ENCODE measurements around the gene RPRD1A.

RPRD1A gene

DNA sequence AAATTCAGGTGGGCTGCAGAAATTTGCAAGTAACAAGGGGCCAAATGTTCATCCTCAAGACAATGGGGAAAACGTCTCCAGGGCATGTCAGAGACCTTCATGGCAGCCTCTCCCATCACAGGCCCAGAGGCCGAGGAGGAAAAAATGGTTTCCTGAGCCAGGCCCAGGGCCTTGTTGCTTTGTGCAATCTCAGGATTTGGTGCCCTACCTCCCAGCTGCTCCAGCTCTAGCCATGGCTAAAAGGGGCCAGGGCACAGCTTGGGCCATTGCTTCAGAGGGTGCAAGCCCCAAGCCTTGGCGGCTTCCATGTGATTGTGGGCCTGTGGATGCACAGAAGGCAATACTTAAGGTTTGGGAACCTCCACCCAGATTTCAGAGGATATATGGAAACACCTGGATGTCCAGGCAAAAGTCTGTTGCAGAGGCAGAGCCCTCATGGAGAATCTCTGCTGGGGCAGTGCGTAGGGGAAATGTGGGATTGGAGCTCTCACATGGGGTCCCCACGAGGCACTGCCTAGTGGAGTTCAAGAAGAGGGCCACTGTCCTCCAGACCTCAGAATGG is 29.2 kb downstream of the RPRD1A start:
- no peak for DNase-seq (ENCODE audit: extremely low spot score)
- ChIA-PET POLR2A (no interaction called here), CTCF (interaction anchor here (0.7 kb wide), 1 partner anchor 20 kb away, joined by 3 read pairs; no protein-coding TSS in a partner anchor)
- TF ChIP-seq, protein P1, sequence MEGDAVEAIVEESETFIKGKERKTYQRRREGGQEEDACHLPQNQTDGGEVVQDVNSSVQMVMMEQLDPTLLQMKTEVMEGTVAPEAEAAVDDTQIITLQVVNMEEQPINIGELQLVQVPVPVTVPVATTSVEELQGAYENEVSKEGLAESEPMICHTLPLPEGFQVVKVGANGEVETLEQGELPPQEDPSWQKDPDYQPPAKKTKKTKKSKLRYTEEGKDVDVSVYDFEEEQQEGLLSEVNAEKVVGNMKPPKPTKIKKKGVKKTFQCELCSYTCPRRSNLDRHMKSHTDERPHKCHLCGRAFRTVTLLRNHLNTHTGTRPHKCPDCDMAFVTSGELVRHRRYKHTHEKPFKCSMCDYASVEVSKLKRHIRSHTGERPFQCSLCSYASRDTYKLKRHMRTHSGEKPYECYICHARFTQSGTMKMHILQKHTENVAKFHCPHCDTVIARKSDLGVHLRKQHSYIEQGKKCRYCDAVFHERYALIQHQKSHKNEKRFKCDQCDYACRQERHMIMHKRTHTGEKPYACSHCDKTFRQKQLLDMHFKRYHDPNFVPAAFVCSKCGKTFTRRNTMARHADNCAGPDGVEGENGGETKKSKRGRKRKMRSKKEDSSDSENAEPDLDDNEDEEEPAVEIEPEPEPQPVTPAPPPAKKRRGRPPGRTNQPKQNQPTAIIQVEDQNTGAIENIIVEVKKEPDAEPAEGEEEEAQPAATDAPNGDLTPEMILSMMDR (IDR thresholded peaks at IDR 0.05; ENCODE audit: control extremely low read depth, extremely low read depth, low read depth, missing control alignments): no peak

DNA sequence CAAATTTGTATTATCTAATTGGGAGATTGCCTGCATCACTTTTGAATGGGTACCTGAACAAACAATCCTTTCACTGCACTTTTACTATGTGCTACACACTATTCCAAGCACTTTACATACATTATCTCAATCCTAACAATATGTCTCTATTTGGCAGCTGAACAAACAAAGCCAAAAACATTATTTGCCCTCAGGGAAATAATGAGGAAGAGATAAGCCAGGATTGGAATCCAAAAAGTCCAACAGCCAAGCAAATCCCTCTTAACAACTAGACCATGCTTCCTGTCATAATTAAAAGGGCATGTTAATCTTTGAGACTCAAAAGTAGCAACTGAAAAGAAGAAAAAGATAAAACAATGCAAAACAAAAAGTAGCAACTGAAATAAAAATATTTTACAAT is 32.1 kb downstream of the RPRD1A start:
- CTCF ChIA-PET: no interaction called here
- TF ChIP-seq, protein P1 (IDR thresholded peaks at IDR 0.05; ENCODE audit: control extremely low read depth, extremely low read depth, low read depth, missing control alignments): no peak
- POLR2A ChIA-PET: no interaction called here
- DNase-seq (ENCODE audit: extremely low spot score): no peak

DNA sequence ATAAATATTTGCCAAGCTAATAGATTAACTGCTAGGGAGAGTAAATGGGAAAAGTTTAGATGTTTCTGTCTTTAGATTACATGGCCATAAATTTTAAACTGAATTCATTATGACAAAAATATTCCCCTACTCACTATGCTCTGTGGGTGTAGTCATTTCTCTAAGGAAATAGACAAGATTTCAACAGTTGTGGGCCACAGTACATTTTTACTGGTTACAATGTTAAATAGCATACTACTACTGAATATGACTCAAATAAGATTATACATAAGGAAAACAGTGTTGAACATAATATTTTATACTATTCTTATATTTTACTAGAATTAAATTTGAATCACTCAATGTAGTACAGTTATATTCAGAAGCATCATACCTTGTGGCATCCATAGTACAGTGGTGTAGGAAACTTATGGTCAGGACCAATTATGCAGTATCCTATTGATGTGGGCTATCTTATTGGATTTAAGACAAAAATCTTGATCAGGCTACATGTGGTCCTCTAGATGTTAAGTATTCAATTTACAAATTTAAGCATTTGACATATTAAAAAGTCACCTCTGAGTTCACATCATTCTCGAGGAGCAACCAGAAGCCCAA is 33.0 kb downstream of the RPRD1A start:
- POLR2A ChIA-PET: no interaction called here
- CTCF ChIA-PET: interaction anchor here (1.6 to 2.0 kb wide), 2 partner anchors 13 to 23 kb away, joined by 5 to 6 read pairs; no protein-coding TSS in a partner anchor
- no peak for DNase-seq (ENCODE audit: extremely low spot score)
- TF ChIP-seq, protein P1 (IDR thresholded peaks at IDR 0.05; ENCODE audit: control extremely low read depth, extremely low read depth, low read depth, missing control alignments): no peak

DNA sequence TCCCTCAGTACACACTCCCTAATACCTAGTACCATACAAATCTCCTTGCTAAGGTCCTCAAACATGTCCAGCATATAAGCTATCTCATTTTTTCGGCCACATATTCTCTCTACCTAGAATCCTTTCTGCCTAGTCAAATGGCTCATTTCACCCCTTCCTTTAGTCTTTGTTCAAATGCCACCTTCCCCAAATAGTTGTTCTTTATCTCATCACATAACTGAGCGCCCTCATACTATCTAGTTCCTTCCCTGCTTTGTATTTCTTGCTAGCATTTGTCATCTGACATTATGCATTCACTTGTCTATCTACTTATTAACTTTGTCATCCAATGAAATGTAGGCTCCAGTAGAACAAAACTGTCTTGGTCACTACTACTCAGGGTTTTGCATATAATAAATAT is 35.5 kb downstream of the RPRD1A start:
- TF ChIP-seq, protein P1 (IDR thresholded peaks at IDR 0.05; ENCODE audit: control extremely low read depth, extremely low read depth, low read depth, missing control alignments): no peak
- CTCF ChIA-PET: interaction anchor here (1.0 to 7.2 kb wide), 5 partner anchors 10 to 253 kb away, joined by 3 to 46 read pairs (median 5); no protein-coding TSS in a partner anchor
- DNase-seq (ENCODE audit: extremely low spot score): no peak
- POLR2A ChIA-PET: no interaction called here

DNA sequence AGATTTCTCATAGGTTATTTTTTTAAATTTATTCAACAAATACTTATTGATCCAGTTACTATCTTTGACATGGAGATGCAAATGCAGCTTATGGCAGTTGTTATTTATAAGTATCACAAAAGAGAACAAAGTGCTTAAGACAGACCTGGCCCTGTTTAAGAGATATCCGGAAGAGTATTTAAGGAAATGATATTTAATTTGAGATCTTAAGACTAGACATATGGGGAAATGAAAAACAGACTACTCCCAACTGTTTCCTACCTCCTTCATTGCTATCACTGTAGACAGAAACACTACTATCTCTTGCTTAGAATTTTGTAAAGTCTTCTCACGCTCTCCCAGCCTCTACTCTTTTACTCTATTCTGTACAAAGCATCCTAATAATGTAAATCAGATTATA is 36.0 kb downstream of the RPRD1A start:
- DNase-seq (ENCODE audit: extremely low spot score): no peak
- CTCF ChIA-PET: interaction anchor here (1.0 to 7.2 kb wide), 5 partner anchors 10 to 253 kb away, joined by 3 to 46 read pairs (median 5); no protein-coding TSS in a partner anchor
- POLR2A ChIA-PET: no interaction called here
- TF ChIP-seq, protein P1 (IDR thresholded peaks at IDR 0.05; ENCODE audit: control extremely low read depth, extremely low read depth, low read depth, missing control alignments): no peak

DNA sequence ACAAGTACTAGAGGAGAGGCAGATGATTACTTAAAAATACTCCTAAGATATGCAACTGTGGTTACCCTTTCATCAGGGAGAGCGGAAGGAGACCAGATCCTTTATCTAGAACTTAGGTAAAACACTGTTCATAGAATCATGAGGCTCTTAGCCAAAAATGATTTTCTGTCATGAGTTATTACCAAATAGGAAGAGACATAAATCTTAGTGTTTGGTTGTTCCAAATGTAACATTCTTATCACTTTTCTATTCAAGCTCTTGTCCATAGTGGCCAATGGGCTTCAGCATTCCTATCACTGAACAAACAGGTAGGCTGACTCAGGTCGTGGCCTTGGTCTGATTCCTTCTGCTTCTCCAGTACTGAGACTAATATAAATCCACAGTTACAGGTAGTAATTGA is 38.5 kb downstream of the RPRD1A start:
- no peak for DNase-seq (ENCODE audit: extremely low spot score)
- TF ChIP-seq, protein P1 (IDR thresholded peaks at IDR 0.05; ENCODE audit: control extremely low read depth, extremely low read depth, low read depth, missing control alignments): no peak
- POLR2A ChIA-PET: no interaction called here
- CTCF ChIA-PET: interaction anchor here (0.7 to 7.2 kb wide), 6 partner anchors 10 to 659 kb away, joined by 3 to 46 read pairs (median 4); no protein-coding TSS in a partner anchor
